ENCODE data around the gene SRGAP1.
"Not testable (repeated sequence)": the region's sequence is repeated elsewhere in the genome, so short reads cannot be mapped to it uniquely, and the experiment has no call there.

Gene SRGAP1

GRCh38 chr12:64127811-64128210 is 283.3 kb downstream of the SRGAP1 start:
- no peak overlapping the region for H3K27ac ChIP-seq

GRCh38 chr12:64128366-64128765 is 283.9 kb downstream of the SRGAP1 start:
- TF ChIP-seq Cebpa-rat (IDR thresholded peaks at IDR 0.05) = no peak
- Histone ChIP-seq H3K9me3 (peaks cover 5% of the 10 kb centered on the region), H3K4me3 (no peak overlapping the region), H3K4me2 (no peak overlapping the region), H3K27me3 (no peaks in the 10 kb centered on the region), H4K20me1 (no peaks in the 10 kb centered on the region), H3K4me1 (no peaks in the 10 kb centered on the region), H3K36me3 (no peaks in the 10 kb centered on the region), H3K9ac (no peak overlapping the region), H3K27ac (no peak overlapping the region)

More at GRCh38 chr12:64127811-64128210, 283.3 kb downstream of the SRGAP1 start:
- no peak overlapping the region for H3K9ac ChIP-seq
- H3K36me3 ChIP-seq = no peaks in the 10 kb centered on the region
- no peak for TF ChIP-seq Cebpa-rat (IDR thresholded peaks at IDR 0.05)
- H3K4me1 ChIP-seq = no peaks in the 10 kb centered on the region
- H3K4me3 ChIP-seq = no peak overlapping the region
- H4K20me1 ChIP-seq = no peaks in the 10 kb centered on the region
- no peaks in the 10 kb centered on the region for H3K27me3 ChIP-seq
- no peak overlapping the region for H3K4me2 ChIP-seq
- no peaks in the 10 kb centered on the region; the same call in 1 of the 2 replicates for H3K9me3 ChIP-seq

- not testable (repeated sequence) for H3K4me2 ChIP-seq, H3K9ac ChIP-seq, H4K20me1 ChIP-seq, H3K27ac ChIP-seq, H3K36me3 ChIP-seq, H3K4me3 ChIP-seq, H3K27me3 ChIP-seq, H3K4me1 ChIP-seq
- peaks cover 21% of the 10 kb centered on the region for H3K9me3 ChIP-seq
These were observed 286.0 kb downstream of the SRGAP1 start for GRCh38 chr12:64130476-64130875.

- H3K4me2 ChIP-seq, H3K36me3 ChIP-seq, H3K27me3 ChIP-seq, H3K27ac ChIP-seq, H3K4me3 ChIP-seq, H3K9ac ChIP-seq, H3K4me1 ChIP-seq, H4K20me1 ChIP-seq: not testable (repeated sequence)
- H3K9me3 ChIP-seq = peaks cover 27% of the 10 kb centered on the region
These were observed 287.0 kb downstream of the SRGAP1 start for GRCh38 chr12:64131456-64131855.

GRCh38 chr12:64132672-64133071 is 288.2 kb downstream of the SRGAP1 start:
- H3K9ac ChIP-seq, H3K27me3 ChIP-seq, H3K4me3 ChIP-seq, H4K20me1 ChIP-seq, H3K4me1 ChIP-seq, H3K4me2 ChIP-seq, H3K27ac ChIP-seq, H3K36me3 ChIP-seq: not testable (repeated sequence)
- peaks cover 27% of the 10 kb centered on the region for H3K9me3 ChIP-seq

GRCh38 chr12:64137117-64137516 is 292.6 kb downstream of the SRGAP1 start:
- Histone ChIP-seq H3K36me3 (no peaks in the 10 kb centered on the region), H4K20me1 (no peaks in the 10 kb centered on the region), H3K9ac (no peak overlapping the region), H3K4me2 (no peak overlapping the region), H3K4me3 (no peak overlapping the region), H3K27me3 (no peaks in the 10 kb centered on the region), H3K4me1 (no peaks in the 10 kb centered on the region), H3K9me3 (peaks cover 27% of the 10 kb centered on the region), H3K27ac (no peak overlapping the region)
- no peak for TF ChIP-seq Cebpa-rat (IDR thresholded peaks at IDR 0.05)

GRCh38 chr12:64139021-64139420 is 294.5 kb downstream of the SRGAP1 start:
- no peak overlapping the region for H3K4me2 ChIP-seq
- no peak overlapping the region for H3K9ac ChIP-seq
- TF ChIP-seq Cebpa-rat (IDR thresholded peaks at IDR 0.05) = no peak
- H3K36me3 ChIP-seq = no peaks in the 10 kb centered on the region
- H3K27ac ChIP-seq = no peak overlapping the region
- H3K9me3 ChIP-seq = peaks cover 15% of the 10 kb centered on the region
- H3K4me3 ChIP-seq = no peak overlapping the region
- no peaks in the 10 kb centered on the region for H4K20me1 ChIP-seq
- no peaks in the 10 kb centered on the region for H3K4me1 ChIP-seq
- no peaks in the 10 kb centered on the region for H3K27me3 ChIP-seq

GRCh38 chr12:64142382-64142781 is 297.9 kb downstream of the SRGAP1 start:
- no peak overlapping the region for H3K9ac ChIP-seq
- no peaks in the 10 kb centered on the region for H3K36me3 ChIP-seq
- no peak overlapping the region for H3K4me2 ChIP-seq
- H4K20me1 ChIP-seq = no peaks in the 10 kb centered on the region
- no peak overlapping the region for H3K4me3 ChIP-seq
- no peak for TF ChIP-seq Cebpa-rat (IDR thresholded peaks at IDR 0.05)
- peaks cover 12% of the 10 kb centered on the region for H3K4me1 ChIP-seq
- H3K9me3 ChIP-seq = no peaks in the 10 kb centered on the region
- no peaks in the 10 kb centered on the region for H3K27me3 ChIP-seq
- H3K27ac ChIP-seq = no peak overlapping the region

- no peak overlapping the region for H3K27ac ChIP-seq
- H3K4me1 ChIP-seq = peaks cover 16% of the 10 kb centered on the region
- no peak for TF ChIP-seq Cebpa-rat (IDR thresholded peaks at IDR 0.05)
- H3K9ac ChIP-seq = no peak overlapping the region
- no peaks in the 10 kb centered on the region for H3K9me3 ChIP-seq
- H3K4me3 ChIP-seq = no peak overlapping the region
- no peaks in the 10 kb centered on the region for H3K36me3 ChIP-seq
- no peak overlapping the region for H3K4me2 ChIP-seq
- no peaks in the 10 kb centered on the region for H3K27me3 ChIP-seq
- H4K20me1 ChIP-seq = no peaks in the 10 kb centered on the region
These were observed 298.3 kb downstream of the SRGAP1 start for GRCh38 chr12:64142784-64143183.

GRCh38 chr12:64145226-64145625 is 300.7 kb downstream of the SRGAP1 start:
- H3K27ac ChIP-seq = no peak overlapping the region
- H3K4me3 ChIP-seq = no peak overlapping the region
- H3K4me2 ChIP-seq = no peak overlapping the region
- TF ChIP-seq Cebpa-rat (IDR thresholded peaks at IDR 0.05) = no peak
- no peaks in the 10 kb centered on the region for H4K20me1 ChIP-seq
- H3K9ac ChIP-seq = no peak overlapping the region
- H3K27me3 ChIP-seq = no peaks in the 10 kb centered on the region
- H3K4me1 ChIP-seq = peaks cover 21% of the 10 kb centered on the region
- H3K9me3 ChIP-seq = no peaks in the 10 kb centered on the region
- H3K36me3 ChIP-seq = no peaks in the 10 kb centered on the region

- Histone ChIP-seq H3K4me2 (peak overlapping the region; percentile 68), H3K36me3 (no peaks in the 10 kb centered on the region), H3K4me3 (no peak overlapping the region), H3K4me1 (peaks cover 21% of the 10 kb centered on the region), H3K27ac (peak overlapping the region; percentile 29; the same call in 1 of the 2 replicates), H4K20me1 (no peaks in the 10 kb centered on the region), H3K9ac (no peak overlapping the region), H3K9me3 (no peaks in the 10 kb centered on the region), H3K27me3 (no peaks in the 10 kb centered on the region)
- TF ChIP-seq Cebpa-rat (IDR thresholded peaks at IDR 0.05) = no peak
These were observed 302.6 kb downstream of the SRGAP1 start for GRCh38 chr12:64147011-64147631.

Data from BLaER1 (cell line).